GM12878 (cell line): ENCODE results near the gene LKAAEAR1. TPM values are rescaled to one million over a fixed set of nuclear protein-coding genes. Genes with fewer than 3 reads are reported as not detected.

Experiments
- ATAC-seq: fragments of 200-7000 bp; cut with Tn5 transposase; 3 replicates; pipeline ENCODE4 v1.9.1; 2020; ENCODE audit warnings: mild to moderate bottlenecking, moderate library complexity
- BruUV-seq: library from RNA; stranded (reverse); fragments of 400-500 nt; replicated peaks from 2 replicates; lab custom pipeline; 2021; lab: Mats Ljungman, UMichigan
- CTCF ChIA-PET: fragments of 300-600 bp; sonication (Branson Sonifier 250); formaldehyde crosslinking; extraction: SDS; loops from one replicate; lab custom pipeline; 2021; ENCODE audit warnings: inconsistent platforms; lab: Yijun Ruan, JAX
- POLR2A ChIA-PET: fragments of 350-600 bp; formaldehyde crosslinking; extraction: SDS; loops from one replicate; lab custom pipeline; 2021; ENCODE audit warnings: inconsistent platforms; lab: Charles Lee
- RAD21 ChIA-PET: fragments of 300-600 bp; sonication (Branson Sonifier 250); formaldehyde crosslinking; loops from one replicate; lab custom pipeline; 2023; ENCODE audit warnings: antibody characterized with exemption; ENCODE audit not compliant: unreplicated experiment; lab: Charles Lee
- SMC1A ChIA-PET: fragments of 300-600 bp; sonication (Branson Sonifier 250); formaldehyde crosslinking; loops from one replicate; lab custom pipeline; 2023; ENCODE audit not compliant: unreplicated experiment, uncharacterized antibody; lab: Charles Lee
- DNase-seq: peaks from one replicate; pipeline ENCODE4 v3.0.0-alpha.2; 2011; ENCODE audit warnings: low read depth, low spot score
- FAIRE-seq: peaks from 3 replicates; lab custom pipeline; 2011; peaks lifted over from hg19 to GRCh38; lab: Jason Lieb, UNC
- H2AFZ ChIP-seq: 2 replicates; pipeline ENCODE4 v1.6.0; 2011; ENCODE audit warnings: low read depth, low read length, control low read depth; ENCODE audit not compliant: control insufficient read depth
- H3K27ac ChIP-seq: 2 replicates; pipeline ENCODE4 v1.5.1; 2011; ENCODE audit warnings: control low read depth; ENCODE audit not compliant: control insufficient read depth, insufficient read depth
- H3K27me3 ChIP-seq, 2 experiments: replicated peaks in 1 of 2; 2 replicates each; pipeline versions ENCODE4 v1.6.0 to v1.6.1; 2011; ENCODE audit warnings: low read length in 1 of 2; ENCODE audit not compliant: control insufficient read depth in 2 of 2, insufficient read depth in 2 of 2
- H3K36me3 ChIP-seq, 2 experiments: 2 replicates each; pipeline ENCODE4 v1.5.1; 2011; ENCODE audit warnings: low read length in 1 of 2; ENCODE audit not compliant: control insufficient read depth in 2 of 2, insufficient read depth in 2 of 2
- H3K4me1 ChIP-seq: 2 replicates; pipeline ENCODE4 v1.6.1; 2011; ENCODE audit warnings: mild to moderate bottlenecking, low read length, moderate library complexity, mixed read lengths; ENCODE audit not compliant: control insufficient read depth, insufficient read depth
- H3K4me2 ChIP-seq: 2 replicates; pipeline ENCODE4 v1.6.0; 2011; ENCODE audit warnings: control low read depth; ENCODE audit not compliant: control insufficient read depth, insufficient read depth
- H3K4me3 ChIP-seq: fragments of 200-600 bp; sonication (generic); 2 replicates; pipeline ENCODE4 v1.5.1; 2016
- H3K79me2 ChIP-seq: 2 replicates; pipeline ENCODE4 v1.6.0; 2011; ENCODE audit warnings: low read length; ENCODE audit not compliant: control insufficient read depth, insufficient read depth
- H3K9ac ChIP-seq: 2 replicates; pipeline ENCODE4 v1.8.0; 2011; ENCODE audit warnings: low read length, control low read depth, mixed read lengths; ENCODE audit not compliant: control insufficient read depth, insufficient read depth
- H3K9me3 ChIP-seq: replicated peaks from 3 replicates; pipeline ENCODE4 v1.5.1; 2011; ENCODE audit warnings: mild to moderate bottlenecking, low read length; ENCODE audit not compliant: control insufficient read depth, insufficient read depth
- H4K20me1 ChIP-seq: 2 replicates; pipeline ENCODE4 v1.6.0; 2011; ENCODE audit not compliant: control insufficient read depth, insufficient read depth
- CREB1 ChIP-seq: IDR thresholded peaks from 2 replicates; pipeline ENCODE4 v1.6.1; 2012; ENCODE audit warnings: low read depth, mild to moderate bottlenecking, inconsistent platforms
- EP300 ChIP-seq, 2 experiments: fragments of 150-350 bp in 1 of 2; IDR thresholded peaks; 2 replicates each; pipeline ENCODE4 v1.6.1; 2011 to 2012; ENCODE audit warnings: low read depth in 2 of 2, low read length in 2 of 2, borderline replicate concordance in 1 of 2, improper control_type of control experiment in 1 of 2, inconsistent platforms in 1 of 2; ENCODE audit not compliant: control insufficient read depth in 1 of 2
- FOXK2 ChIP-seq: fragments of 450-650 bp; IDR thresholded peaks from 2 replicates; pipeline ENCODE4 v1.6.1; 2017; ENCODE audit warnings: mild to moderate bottlenecking, moderate library complexity
- JUND ChIP-seq: IDR thresholded peaks from 2 replicates; pipeline ENCODE4 v1.6.1; 2012; ENCODE audit warnings: low read depth, mild to moderate bottlenecking, low read length, improper control_type of control experiment, moderate library complexity
- NR2F1 ChIP-seq: fragments of 450-650 bp; conservative IDR thresholded peaks from 2 replicates; pipeline ENCODE4 v1.6.1; 2017; ENCODE audit warnings: mild to moderate bottlenecking
- POLR2AphosphoS2 ChIP-seq: IDR thresholded peaks from 2 replicates; pipeline ENCODE4 v1.6.1; 2011; ENCODE audit warnings: low read depth, mild to moderate bottlenecking, low read length, improper control_type of control experiment, moderate library complexity
- POLR2AphosphoS5 ChIP-seq: IDR thresholded peaks from 2 replicates; pipeline ENCODE4 v1.6.1; 2011; ENCODE audit warnings: mild to moderate bottlenecking, low read length, inconsistent platforms
- RAD51 ChIP-seq: fragments of 450-650 bp; IDR thresholded peaks from 2 replicates; pipeline ENCODE4 v1.6.1; 2016; ENCODE audit warnings: moderate library complexity, mild to moderate bottlenecking, inconsistent platforms
- RELA ChIP-seq: fragments of 450-650 bp; IDR thresholded peaks from 2 replicates; pipeline ENCODE4 v1.8.0; 2014; ENCODE audit warnings: borderline replicate concordance; ENCODE audit not compliant: partially characterized antibody
- SIN3A ChIP-seq: IDR thresholded peaks from 2 replicates; pipeline ENCODE4 v1.6.1; 2012; ENCODE audit warnings: low read depth, low read length, improper control_type of control experiment
- SPI1 ChIP-seq: IDR thresholded peaks from 2 replicates; pipeline ENCODE4 v1.6.1; 2011; ENCODE audit warnings: low read depth, mild to moderate bottlenecking, low read length, moderate library complexity, borderline replicate concordance; ENCODE audit not compliant: insufficient read depth
- SREBF1 ChIP-seq: IDR thresholded peaks from 2 replicates; pipeline ENCODE4 v1.6.1; 2012; ENCODE audit warnings: mild to moderate bottlenecking, low read length
- SRF ChIP-seq, 2 experiments: IDR thresholded peaks; 2 replicates each; pipeline ENCODE4 v1.6.1; 2011; ENCODE audit warnings: low read depth in 2 of 2, low read length in 2 of 2, mild to moderate bottlenecking in 1 of 2, moderate library complexity in 1 of 2
- STAT3 ChIP-seq: IDR thresholded peaks from 2 replicates; pipeline ENCODE4 v1.6.1; 2011; ENCODE audit warnings: low read depth, low read length, improper control_type of control experiment
- WGBS: methylation state at CpG from one replicate; pipeline ENCODE4 v1.1.6; 2016; ENCODE audit warnings: low lambda C conversion rate; ENCODE audit not compliant: insufficient replicate concordance, insufficient coverage; ENCODE audit errors: missing lambda C conversion rate; 5-methylcytosine and 5-hydroxymethylcytosine counted together
- in situ Hi-C: fragments of 300-500 bp; cut with MboI; formaldehyde crosslinking; loops from 9 replicates; pipeline ENCODE4 v1.14.3; 2018; ENCODE audit warnings: mixed read lengths
- intact Hi-C: fragments of 100-400 bp; cut with micrococcal nuclease; formaldehyde crosslinking; loops from one replicate; pipeline ENCODE4 v1.14.2; 2022; ENCODE audit not compliant: unreplicated experiment
- polyA plus RNA-seq, 11 experiments: library from polyadenylated mRNA; depleted of rRNA in 4 of 11; unstranded in 6 of 11; stranded (reverse) in 5 of 11; fragments of >200 nt; fragmentation: Nextera tagmentation in 4 of 11; fragmentation: Illumina TruSeq in 1 of 11; extraction: Ambion mirVana in 4 of 11; extraction: Trizol in 1 of 11; gene quantifications; 1 replicate in 1 of 11; 2 replicates in 10 of 11; pipeline versions ENCODE4 v1.2.1 to v1.2.3, GENCODE V29; 2011 to 2016; ENCODE audit warnings: inconsistent platforms in 2 of 11, missing spikeins in 2 of 11, low read depth in 1 of 11
- total RNA-seq, 4 experiments: library from RNA; depleted of rRNA in 3 of 4; stranded (reverse); fragments of >200 nt in 3 of 4; fragmentation: Illumina TruSeq in 1 of 4; extraction: Trizol in 1 of 4; gene quantifications; 2 replicates each; pipeline versions ENCODE4 v1.2.1 to v1.2.3, GENCODE V29; 2013 to 2021
- TF ChIP-seq, protein P1 (sequence below): IDR thresholded peaks from 2 replicates; pipeline ENCODE4 v1.6.1; 2011; ENCODE audit warnings: mild to moderate bottlenecking, low read depth, low read length, moderate library complexity; ENCODE audit not compliant: insufficient replicate concordance
- TF ChIP-seq, protein P2 (sequence below): fragments of 450-650 bp; IDR thresholded peaks from 2 replicates; pipeline ENCODE4 v1.6.1; 2018; ENCODE audit warnings: mild to moderate bottlenecking, low read depth, moderate library complexity; ENCODE audit not compliant: partially characterized antibody

The LKAAEAR1 gene
- total and polyA plus RNA-seq, 10 of the 15 experiments (the other 5 are each of a cell fraction or from before 2014, with no cell fraction given), result not detected

GRCh38 chr20:64115171-64115911 lies 31.1 kb upstream of the LKAAEAR1 start:
- Histone ChIP-seq H3K4me3 (no peak overlapping the region), H3K36me3 (no peaks in the 10 kb centered on the region), H3K4me1 (peaks cover 5% of the 10 kb centered on the region), H4K20me1 (no peaks in the 10 kb centered on the region), H3K9me3 (no peaks in the 10 kb centered on the region), H3K27me3 (peaks cover 0 to 3% of the 10 kb centered on the region in 2 experiments; a peak in 1 of 4 replicates), H3K9ac (no peak overlapping the region), H3K27ac (no peak overlapping the region), H2AFZ (no peak overlapping the region), H3K4me2 (no peak overlapping the region), H3K79me2 (no peaks in the 10 kb centered on the region)
- ChIA-PET SMC1A (interaction anchor here (0.6 kb wide), 2 partner anchors 118 to 125 kb away, joined by 3 to 4 read pairs; no protein-coding TSS in a partner anchor), POLR2A (interaction anchor here (1.0 kb wide), 1 partner anchor 32 kb away, joined by 3 read pairs; no protein-coding TSS in a partner anchor), CTCF (interaction anchor here (1.0 to 2.8 kb wide), 2 partner anchors 16 to 31 kb away, joined by 3 to 12 read pairs; partner anchors contain the start of gene LKAAEAR1), RAD21 (interaction anchor here (1.7 kb wide), 1 partner anchor 34 kb away, joined by 6 read pairs; no protein-coding TSS in a partner anchor)
- no peak for DNase-seq
- WGBS, result 44% methylated on average over 14 of the region's 14 CpGs
- TF ChIP-seq NR2F1 (no peak), RELA (no peak), SRF (IDR thresholded peaks at IDR 0.05; ENCODE audit: low read depth in 2 of 2, low read length in 2 of 2) (no peak), RAD51 (no peak), CREB1 (no peak), POLR2AphosphoS5 (no peak), EP300 (IDR thresholded peaks at IDR 0.05; ENCODE audit: borderline replicate concordance in 1 of 2, control insufficient read depth in 1 of 2, low read depth in 2 of 2, low read length in 2 of 2) (no peak), STAT3 (no peak), SIN3A (no peak), JUND (no peak), POLR2AphosphoS2 (no peak), SREBF1 (no peak), SPI1 (no peak), FOXK2 (no peak)
- TF ChIP-seq, protein P1, sequence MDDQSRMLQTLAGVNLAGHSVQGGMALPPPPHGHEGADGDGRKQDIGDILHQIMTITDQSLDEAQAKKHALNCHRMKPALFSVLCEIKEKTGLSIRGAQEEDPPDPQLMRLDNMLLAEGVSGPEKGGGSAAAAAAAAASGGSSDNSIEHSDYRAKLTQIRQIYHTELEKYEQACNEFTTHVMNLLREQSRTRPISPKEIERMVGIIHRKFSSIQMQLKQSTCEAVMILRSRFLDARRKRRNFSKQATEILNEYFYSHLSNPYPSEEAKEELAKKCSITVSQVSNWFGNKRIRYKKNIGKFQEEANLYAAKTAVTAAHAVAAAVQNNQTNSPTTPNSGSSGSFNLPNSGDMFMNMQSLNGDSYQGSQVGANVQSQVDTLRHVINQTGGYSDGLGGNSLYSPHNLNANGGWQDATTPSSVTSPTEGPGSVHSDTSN, result no peak
- TF ChIP-seq, protein P2, sequence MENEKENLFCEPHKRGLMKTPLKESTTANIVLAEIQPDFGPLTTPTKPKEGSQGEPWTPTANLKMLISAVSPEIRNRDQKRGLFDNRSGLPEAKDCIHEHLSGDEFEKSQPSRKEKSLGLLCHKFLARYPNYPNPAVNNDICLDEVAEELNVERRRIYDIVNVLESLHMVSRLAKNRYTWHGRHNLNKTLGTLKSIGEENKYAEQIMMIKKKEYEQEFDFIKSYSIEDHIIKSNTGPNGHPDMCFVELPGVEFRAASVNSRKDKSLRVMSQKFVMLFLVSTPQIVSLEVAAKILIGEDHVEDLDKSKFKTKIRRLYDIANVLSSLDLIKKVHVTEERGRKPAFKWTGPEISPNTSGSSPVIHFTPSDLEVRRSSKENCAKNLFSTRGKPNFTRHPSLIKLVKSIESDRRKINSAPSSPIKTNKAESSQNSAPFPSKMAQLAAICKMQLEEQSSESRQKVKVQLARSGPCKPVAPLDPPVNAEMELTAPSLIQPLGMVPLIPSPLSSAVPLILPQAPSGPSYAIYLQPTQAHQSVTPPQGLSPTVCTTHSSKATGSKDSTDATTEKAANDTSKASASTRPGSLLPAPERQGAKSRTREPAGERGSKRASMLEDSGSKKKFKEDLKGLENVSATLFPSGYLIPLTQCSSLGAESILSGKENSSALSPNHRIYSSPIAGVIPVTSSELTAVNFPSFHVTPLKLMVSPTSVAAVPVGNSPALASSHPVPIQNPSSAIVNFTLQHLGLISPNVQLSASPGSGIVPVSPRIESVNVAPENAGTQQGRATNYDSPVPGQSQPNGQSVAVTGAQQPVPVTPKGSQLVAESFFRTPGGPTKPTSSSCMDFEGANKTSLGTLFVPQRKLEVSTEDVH, result no peak
- no TSS peak for BruUV-seq
- ATAC-seq, result no peak
- no peak for FAIRE-seq
- in situ Hi-C loops, result no loop called here
- intact Hi-C loops, result no loop called here
